ENCODE results near the gene ANKS3.

DNA sequence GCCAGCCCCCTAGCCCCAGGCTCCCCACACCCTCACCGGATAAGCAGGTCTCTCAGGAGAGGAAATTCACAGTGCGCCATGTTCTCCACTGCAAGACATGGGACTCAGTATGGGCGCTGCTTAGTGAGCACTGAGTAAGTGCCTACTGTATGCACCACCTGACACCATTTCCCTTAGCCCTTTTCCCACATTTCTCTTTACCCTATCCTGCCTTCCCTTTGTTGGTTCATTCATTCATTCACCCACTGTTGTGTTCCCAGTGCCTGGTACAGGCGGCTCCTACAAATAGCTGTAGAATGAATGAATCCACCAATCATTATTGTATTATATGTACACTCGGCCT is 44.0 kb upstream of the ANKS3 start:
- TF ChIP-seq EP300 (IDR thresholded peaks at IDR 0.05; ENCODE audit: borderline replicate concordance), result no peak
- TF ChIP-seq CEBPB (IDR thresholded peaks at IDR 0.05), result no peak
